ENCODE results near the gene CSGALNACT2. TPM values are rescaled to one million over a fixed set of nuclear protein-coding genes. Genes with fewer than 3 reads are reported as not detected.

The CSGALNACT2 gene
- total RNA-seq, 1 donor from 2014 or later = 30.3 TPM

DNA sequence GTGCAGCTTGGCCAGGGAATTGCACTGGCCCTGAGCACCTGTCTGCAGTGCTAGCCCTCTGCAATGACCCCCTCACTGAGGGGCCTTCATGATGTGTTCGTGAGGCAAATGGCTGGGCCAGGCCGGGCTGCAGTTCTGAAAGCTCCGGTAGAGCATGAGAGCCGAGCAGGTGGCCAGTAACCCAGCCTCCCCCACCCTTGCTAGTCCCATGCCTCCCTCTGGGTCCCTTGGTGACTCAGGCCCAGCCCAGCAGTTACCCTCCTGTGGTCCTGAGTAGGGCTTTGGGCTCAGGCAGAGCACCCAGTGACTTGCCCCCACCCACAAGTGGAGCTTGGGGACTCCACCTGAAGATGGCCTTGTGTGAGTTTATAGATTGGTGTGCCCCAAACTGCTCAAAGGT lies 16.1 kb upstream of the CSGALNACT2 start:
- intact Hi-C loops (cut with micrococcal nuclease) = loop anchor here (5.0 kb wide), 3 partner anchors 80 to 240 kb away; no protein-coding TSS in a partner anchor
- H3K9me3 Mint-ChIP-seq = no peaks in the 10 kb centered on the region
- H3K27me3 Mint-ChIP-seq (ENCODE audit: insufficient read depth) = no peaks in the 10 kb centered on the region
- H3K4me3 Mint-ChIP-seq = peak overlapping the region; percentile 54
- H3K36me3 Mint-ChIP-seq (ENCODE audit: low read depth) = no peaks in the 10 kb centered on the region
- DNase-seq (ENCODE audit: low spot score) = no peak
- peaks cover 77% of the 10 kb centered on the region for H3K4me1 Mint-ChIP-seq (ENCODE audit: low read depth)
- H3K27ac Mint-ChIP-seq = peak overlapping the region; percentile 90

GRCh38 chr10:43122826-43123225 lies 15.4 kb upstream of the CSGALNACT2 start:
- no peak for DNase-seq (ENCODE audit: low spot score)
- Mint-ChIP-seq H3K27ac (peak overlapping the region; percentile 90), H3K36me3 (ENCODE audit: low read depth) (no peaks in the 10 kb centered on the region), H3K4me1 (ENCODE audit: low read depth) (peaks cover 84% of the 10 kb centered on the region), H3K27me3 (ENCODE audit: insufficient read depth) (no peaks in the 10 kb centered on the region), H3K9me3 (no peaks in the 10 kb centered on the region), H3K4me3 (no peak overlapping the region)
- intact Hi-C loops (cut with micrococcal nuclease) = loop anchor here (5.0 kb wide), 3 partner anchors 79 to 239 kb away; no protein-coding TSS in a partner anchor

DNA sequence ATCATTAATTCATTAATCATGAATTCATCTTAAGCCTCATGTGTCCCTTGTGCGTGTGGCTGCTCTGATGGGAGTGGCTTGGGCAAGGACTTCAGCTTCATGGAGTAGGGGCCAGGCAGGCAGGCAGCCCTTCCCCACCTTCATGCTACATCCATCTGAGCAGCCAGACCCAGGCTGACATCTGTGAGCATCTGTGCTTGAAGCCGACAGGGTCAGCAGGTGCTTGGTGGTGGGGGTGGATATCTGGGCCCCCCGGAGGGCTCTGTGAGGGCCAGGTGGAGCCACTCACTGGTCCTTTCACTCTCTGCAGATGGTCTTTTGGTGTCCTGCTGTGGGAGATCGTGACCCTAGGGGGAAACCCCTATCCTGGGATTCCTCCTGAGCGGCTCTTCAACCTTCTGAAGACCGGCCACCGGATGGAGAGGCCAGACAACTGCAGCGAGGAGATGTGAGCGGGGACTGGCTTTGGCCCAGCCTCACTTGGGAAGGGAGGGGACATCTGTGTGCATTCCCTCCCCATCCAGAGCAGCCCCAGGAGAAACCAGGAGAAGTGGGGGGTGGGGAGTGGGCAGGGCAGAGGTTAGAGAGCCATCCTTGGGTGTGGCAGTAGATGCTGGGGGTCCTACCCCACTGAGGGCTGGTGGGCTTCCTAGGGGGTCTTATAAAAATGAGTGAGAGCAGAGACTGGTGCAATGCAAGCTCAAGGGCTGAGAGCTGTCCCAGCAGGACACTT lies 14.7 kb upstream of the CSGALNACT2 start:
- H3K4me3 Mint-ChIP-seq = no peak overlapping the region
- no peaks in the 10 kb centered on the region for H3K36me3 Mint-ChIP-seq (ENCODE audit: low read depth)
- intact Hi-C loops (cut with micrococcal nuclease) = loop anchor here (5.0 kb wide), 3 partner anchors 79 to 239 kb away; no protein-coding TSS in a partner anchor
- peak overlapping the region; percentile 61 for H3K27ac Mint-ChIP-seq
- no peaks in the 10 kb centered on the region for H3K27me3 Mint-ChIP-seq (ENCODE audit: insufficient read depth)
- no peaks in the 10 kb centered on the region for H3K9me3 Mint-ChIP-seq
- DNase-seq (ENCODE audit: low spot score) = no peak
- peaks cover 90% of the 10 kb centered on the region for H3K4me1 Mint-ChIP-seq (ENCODE audit: low read depth)

GRCh38 chr10:43124094-43124521 lies 14.1 kb upstream of the CSGALNACT2 start:
- Mint-ChIP-seq H3K36me3 (ENCODE audit: low read depth) (no peaks in the 10 kb centered on the region), H3K27ac (peak overlapping the region; percentile 61), H3K27me3 (ENCODE audit: insufficient read depth) (no peaks in the 10 kb centered on the region), H3K9me3 (no peaks in the 10 kb centered on the region), H3K4me3 (no peak overlapping the region), H3K4me1 (ENCODE audit: low read depth) (peaks cover 90% of the 10 kb centered on the region)
- no peak for DNase-seq (ENCODE audit: low spot score)
- intact Hi-C loops (cut with micrococcal nuclease) = loop anchor here (5.0 kb wide), 3 partner anchors 78 to 238 kb away; no protein-coding TSS in a partner anchor

GRCh38 chr10:43124574-43125273 lies 13.5 kb upstream of the CSGALNACT2 start:
- Mint-ChIP-seq H3K36me3 (ENCODE audit: low read depth) (no peaks in the 10 kb centered on the region), H3K4me3 (no peak overlapping the region), H3K27me3 (ENCODE audit: insufficient read depth) (no peaks in the 10 kb centered on the region), H3K27ac (no peak overlapping the region), H3K4me1 (ENCODE audit: low read depth) (peaks cover 93% of the 10 kb centered on the region), H3K9me3 (no peaks in the 10 kb centered on the region)
- intact Hi-C loops (cut with micrococcal nuclease) = loop anchor here (5.0 kb wide), 6 partner anchors 38 to 693 kb away; partner anchors contain the start of gene BMS1
- no peak for DNase-seq (ENCODE audit: low spot score)

DNA sequence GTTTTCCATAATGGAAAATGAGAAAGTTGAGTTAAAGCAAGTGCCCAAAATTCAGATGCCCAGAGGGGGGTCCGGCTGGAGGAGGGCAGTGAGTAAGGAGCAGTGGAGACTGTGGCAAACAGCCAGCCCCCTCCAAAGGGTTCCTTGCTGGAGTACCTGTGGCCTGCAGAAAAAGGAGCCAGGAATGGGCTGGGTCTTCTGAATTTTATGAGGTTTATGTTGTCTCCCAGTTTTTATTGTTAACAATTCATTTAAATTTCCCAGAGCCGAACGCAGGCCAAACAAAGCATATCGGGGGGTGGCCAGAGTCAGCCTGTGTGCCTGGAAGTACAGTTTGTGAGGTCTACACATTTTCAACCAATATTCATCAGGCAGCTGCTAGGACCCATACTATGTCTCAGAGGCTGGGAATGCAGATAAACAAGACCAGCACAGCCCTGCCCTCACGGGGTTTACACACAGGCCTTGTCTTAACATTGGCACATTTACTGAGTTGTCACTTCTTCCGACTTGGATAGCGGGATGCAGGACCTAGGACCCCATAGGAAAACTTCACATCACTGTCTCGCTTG lies 12.9 kb upstream of the CSGALNACT2 start:
- no peak overlapping the region for H3K4me3 Mint-ChIP-seq
- no peaks in the 10 kb centered on the region for H3K9me3 Mint-ChIP-seq
- H3K4me1 Mint-ChIP-seq (ENCODE audit: low read depth) = peaks cover 92% of the 10 kb centered on the region
- intact Hi-C loops (cut with micrococcal nuclease) = loop anchor here (5.0 kb wide), 3 partner anchors 37 to 692 kb away; partner anchors contain the start of gene BMS1
- H3K27ac Mint-ChIP-seq = no peak overlapping the region
- DNase-seq (ENCODE audit: low spot score) = no peak
- no peaks in the 10 kb centered on the region for H3K36me3 Mint-ChIP-seq (ENCODE audit: low read depth)
- no peaks in the 10 kb centered on the region for H3K27me3 Mint-ChIP-seq (ENCODE audit: insufficient read depth)

DNA sequence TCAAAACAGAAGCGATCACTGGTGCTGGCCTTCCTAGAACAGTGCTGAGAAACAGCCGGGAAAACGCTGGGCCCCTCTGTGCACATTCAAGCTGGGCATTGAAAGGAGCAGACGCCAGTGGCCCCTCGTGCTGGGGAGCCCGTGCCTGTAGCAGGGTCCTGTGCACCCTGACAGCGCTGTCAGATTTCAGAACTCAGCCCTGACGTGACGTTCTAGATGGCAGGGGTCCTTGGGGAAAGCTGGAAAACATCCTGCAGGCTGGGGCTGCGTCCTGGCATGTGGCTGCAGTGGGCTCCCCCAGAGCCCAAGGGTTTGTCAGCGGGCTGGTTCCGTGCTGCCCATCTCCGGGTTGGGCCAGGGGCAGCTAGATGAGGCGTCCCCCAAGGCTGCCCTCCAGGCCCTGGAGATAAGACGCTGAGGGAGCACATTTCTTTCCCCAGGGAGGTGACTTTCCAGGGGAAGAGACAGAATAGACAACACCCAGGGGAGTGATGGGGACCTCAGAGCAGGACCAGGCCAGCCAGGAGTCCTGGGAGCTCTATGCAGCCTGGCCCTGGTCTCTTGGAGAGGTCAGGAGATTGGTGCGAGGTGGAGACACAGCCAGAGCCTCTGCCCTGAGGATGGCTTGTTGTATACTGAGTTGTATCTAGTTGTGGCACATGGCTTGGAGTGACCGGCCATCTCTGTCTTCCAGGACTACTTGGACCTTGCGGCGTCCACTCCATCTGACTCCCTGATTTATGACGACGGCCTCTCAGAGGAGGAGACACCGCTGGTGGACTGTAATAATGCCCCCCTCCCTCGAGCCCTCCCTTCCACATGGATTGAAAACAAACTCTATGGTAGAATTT lies 12.1 kb upstream of the CSGALNACT2 start:
- DNase-seq (ENCODE audit: low spot score) = no peak
- Mint-ChIP-seq H3K4me3 (no peak overlapping the region), H3K27ac (no peak overlapping the region)

DNA sequence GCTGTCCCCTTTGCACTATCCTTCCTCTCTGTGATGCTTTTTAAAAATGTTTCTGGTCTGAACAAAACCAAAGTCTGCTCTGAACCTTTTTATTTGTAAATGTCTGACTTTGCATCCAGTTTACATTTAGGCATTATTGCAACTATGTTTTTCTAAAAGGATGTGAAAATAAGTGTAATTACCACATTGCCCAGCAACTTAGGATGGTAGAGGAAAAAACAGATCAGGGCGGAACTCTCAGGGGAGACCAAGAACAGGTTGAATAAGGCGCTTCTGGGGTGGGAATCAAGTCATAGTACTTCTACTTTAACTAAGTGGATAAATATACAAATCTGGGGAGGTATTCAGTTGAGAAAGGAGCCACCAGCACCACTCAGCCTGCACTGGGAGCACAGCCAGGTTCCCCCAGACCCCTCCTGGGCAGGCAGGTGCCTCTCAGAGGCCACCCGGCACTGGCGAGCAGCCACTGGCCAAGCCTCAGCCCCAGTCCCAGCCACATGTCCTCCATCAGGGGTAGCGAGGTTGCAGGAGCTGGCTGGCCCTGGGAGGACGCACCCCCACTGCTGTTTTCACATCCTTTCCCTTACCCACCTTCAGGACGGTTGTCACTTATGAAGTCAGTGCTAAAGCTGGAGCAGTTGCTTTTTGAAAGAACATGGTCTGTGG lies 11.4 kb upstream of the CSGALNACT2 start:
- Mint-ChIP-seq H3K9me3 (no peaks in the 10 kb centered on the region), H3K27ac (peak overlapping the region; percentile 67), H3K4me1 (ENCODE audit: low read depth) (peaks cover 92% of the 10 kb centered on the region), H3K36me3 (ENCODE audit: low read depth) (no peaks in the 10 kb centered on the region), H3K27me3 (ENCODE audit: insufficient read depth) (no peaks in the 10 kb centered on the region), H3K4me3 (peak overlapping the region; percentile 20)
- DNase-seq (ENCODE audit: low spot score) = no peak
- intact Hi-C loops (cut with micrococcal nuclease) = loop anchor here (5.0 kb wide), 3 partner anchors 35 to 690 kb away; partner anchors contain the start of gene BMS1

More for the DNA sequence above, 12.1 kb upstream of the CSGALNACT2 start:
- H3K27me3 Mint-ChIP-seq (ENCODE audit: insufficient read depth) = no peaks in the 10 kb centered on the region
- no peaks in the 10 kb centered on the region for H3K36me3 Mint-ChIP-seq (ENCODE audit: low read depth)
- peaks cover 92% of the 10 kb centered on the region for H3K4me1 Mint-ChIP-seq (ENCODE audit: low read depth)
- intact Hi-C loops (cut with micrococcal nuclease) = loop anchor here (5.0 kb wide), 3 partner anchors 36 to 691 kb away; partner anchors contain the start of gene BMS1
- no peaks in the 10 kb centered on the region for H3K9me3 Mint-ChIP-seq

- no peaks in the 10 kb centered on the region for H3K36me3 Mint-ChIP-seq (ENCODE audit: low read depth)
- intact Hi-C loops (cut with micrococcal nuclease) = loop anchor here (5.0 kb wide), 3 partner anchors 35 to 690 kb away; partner anchors contain the start of gene BMS1
- no peak for DNase-seq (ENCODE audit: low spot score)
- no peaks in the 10 kb centered on the region for H3K9me3 Mint-ChIP-seq
- peak overlapping the region; percentile 31 for H3K4me3 Mint-ChIP-seq
- H3K27me3 Mint-ChIP-seq (ENCODE audit: insufficient read depth) = no peaks in the 10 kb centered on the region
- peak overlapping the region; percentile 67 for H3K27ac Mint-ChIP-seq
- peaks cover 87% of the 10 kb centered on the region for H3K4me1 Mint-ChIP-seq (ENCODE audit: low read depth)
These were observed 10.8 kb upstream of the CSGALNACT2 start for GRCh38 chr10:43127442-43127841.

DNA sequence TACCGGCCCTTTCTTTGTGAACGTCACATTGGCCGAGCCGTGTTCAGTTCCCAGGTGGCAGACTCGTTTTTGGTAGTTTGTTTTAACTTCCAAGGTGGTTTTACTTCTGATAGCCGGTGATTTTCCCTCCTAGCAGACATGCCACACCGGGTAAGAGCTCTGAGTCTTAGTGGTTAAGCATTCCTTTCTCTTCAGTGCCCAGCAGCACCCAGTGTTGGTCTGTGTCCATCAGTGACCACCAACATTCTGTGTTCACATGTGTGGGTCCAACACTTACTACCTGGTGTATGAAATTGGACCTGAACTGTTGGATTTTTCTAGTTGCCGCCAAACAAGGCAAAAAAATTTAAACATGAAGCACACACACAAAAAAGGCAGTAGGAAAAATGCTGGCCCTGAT lies 9.9 kb upstream of the CSGALNACT2 start:
- Mint-ChIP-seq H3K27ac (peak overlapping the region; percentile 67), H3K27me3 (ENCODE audit: insufficient read depth) (no peaks in the 10 kb centered on the region), H3K4me3 (peak overlapping the region; percentile 40), H3K36me3 (ENCODE audit: low read depth) (peaks cover 3% of the 10 kb centered on the region), H3K9me3 (no peaks in the 10 kb centered on the region), H3K4me1 (ENCODE audit: low read depth) (peaks cover 88% of the 10 kb centered on the region)
- no peak for DNase-seq (ENCODE audit: low spot score)
- intact Hi-C loops (cut with micrococcal nuclease) = loop anchor here (5.0 kb wide), 3 partner anchors 34 to 689 kb away; partner anchors contain the start of gene BMS1

- peak; percentile 57 for DNase-seq (ENCODE audit: low spot score)
- peaks cover 85% of the 10 kb centered on the region for H3K4me1 Mint-ChIP-seq (ENCODE audit: low read depth)
- intact Hi-C loops (cut with micrococcal nuclease) = loop anchor here (1.0 to 5.0 kb wide), 5 partner anchors 8 to 688 kb away; partner anchors contain the start of genes BMS1 and CSGALNACT2
- no peaks in the 10 kb centered on the region for H3K9me3 Mint-ChIP-seq
- peak overlapping the region; percentile 67 for H3K27ac Mint-ChIP-seq
- H3K4me3 Mint-ChIP-seq = peak overlapping the region; percentile 40
- no peaks in the 10 kb centered on the region for H3K27me3 Mint-ChIP-seq (ENCODE audit: insufficient read depth)
- peaks cover 3% of the 10 kb centered on the region for H3K36me3 Mint-ChIP-seq (ENCODE audit: low read depth)
These were observed 9.1 kb upstream of the CSGALNACT2 start for GRCh38 chr10:43128958-43129706.
